Calu3 (cell line): ENCODE results near the gene MIEF2. TPM values are rescaled to one million over a fixed set of nuclear protein-coding genes. Genes with fewer than 3 reads are reported as not detected.

Experiments used
- BruUV-seq: library from RNA; stranded (reverse); fragments of 400-500 nt; replicated peaks from 2 replicates; lab custom pipeline; 2021; lab: Mats Ljungman, UMichigan
- CTCF ChIA-PET: fragments of 300-600 bp; sonication (Branson Sonifier 250); formaldehyde crosslinking; loops from one replicate; lab custom pipeline; 2022; ENCODE audit warnings: antibody characterized with exemption; lab: Charles Lee
- DNase-seq: peaks from one replicate; pipeline ENCODE4 v3.0.0; 2022
- H3K27ac Mint-ChIP-seq: one replicate; pipeline ENCODE4 v1.8.0; 2022; ENCODE audit warnings: mixed read lengths; ENCODE audit not compliant: unreplicated experiment
- H3K27me3 Mint-ChIP-seq: one replicate; pipeline ENCODE4 v1.8.0; 2022; ENCODE audit warnings: mixed read lengths; ENCODE audit not compliant: unreplicated experiment
- H3K36me3 Mint-ChIP-seq: one replicate; pipeline ENCODE4 v1.8.0; 2022; ENCODE audit warnings: mild to moderate bottlenecking, moderate library complexity, mixed read lengths; ENCODE audit not compliant: insufficient read depth, unreplicated experiment
- H3K4me1 Mint-ChIP-seq: one replicate; pipeline ENCODE4 v1.8.0; 2022; ENCODE audit warnings: mild to moderate bottlenecking, low read depth, mixed read lengths; ENCODE audit not compliant: unreplicated experiment
- H3K4me3 Mint-ChIP-seq: one replicate; pipeline ENCODE4 v1.8.0; 2022; ENCODE audit warnings: mild to moderate bottlenecking, low read depth, moderate library complexity, mixed read lengths; ENCODE audit not compliant: unreplicated experiment
- H3K9me3 Mint-ChIP-seq: one replicate; pipeline ENCODE4 v1.8.0; 2022; ENCODE audit warnings: low read depth, mixed read lengths; ENCODE audit not compliant: unreplicated experiment
- CTCF ChIP-seq: fragments of 200-600 bp; IDR thresholded peaks from one replicate; pipeline ENCODE4 v1.8.0; 2022; ENCODE audit warnings: antibody characterized with exemption; ENCODE audit not compliant: unreplicated experiment
- intact Hi-C: fragments of 100-400 bp; cut with micrococcal nuclease; formaldehyde crosslinking; loops from one replicate; pipeline ENCODE4 v1.10.0; 2022; ENCODE audit not compliant: unreplicated experiment
- total RNA-seq: library from RNA; stranded (reverse); gene quantifications from 2 replicates; pipeline ENCODE4 v1.2.3, GENCODE V29; 2022

MIEF2 gene
- total RNA-seq, 1 experiment from 2014 or later = 13.3 TPM

- intact Hi-C loops = no loop called here
- H3K36me3 Mint-ChIP-seq = peaks cover 5% of the 10 kb centered on the region
- no peak overlapping the region for H3K4me3 Mint-ChIP-seq
- no peak for DNase-seq
- CTCF ChIA-PET = no interaction called here
- H3K27ac Mint-ChIP-seq = no peak overlapping the region
- no TSS peak for BruUV-seq
- no peaks in the 10 kb centered on the region for H3K27me3 Mint-ChIP-seq
- H3K9me3 Mint-ChIP-seq = no peaks in the 10 kb centered on the region
- no peak for TF ChIP-seq CTCF
- H3K4me1 Mint-ChIP-seq = peaks cover 8% of the 10 kb centered on the region
Observed at GRCh38 chr17:18237461-18237860, 23.0 kb upstream of the MIEF2 start.

- peaks cover 8% of the 10 kb centered on the region for H3K4me1 Mint-ChIP-seq
- H3K4me3 Mint-ChIP-seq = no peak overlapping the region
- H3K36me3 Mint-ChIP-seq = peaks cover 5% of the 10 kb centered on the region
- no peaks in the 10 kb centered on the region for H3K9me3 Mint-ChIP-seq
- CTCF ChIA-PET = no interaction called here
- no peaks in the 10 kb centered on the region for H3K27me3 Mint-ChIP-seq
- H3K27ac Mint-ChIP-seq = no peak overlapping the region
- intact Hi-C loops = no loop called here
- no TSS peak for BruUV-seq
- no peak for DNase-seq
- TF ChIP-seq CTCF = no peak
Observed at GRCh38 chr17:18238299-18238698, 22.2 kb upstream of the MIEF2 start.

- intact Hi-C loops = no loop called here
- DNase-seq = no peak
- CTCF ChIA-PET = interaction anchor here (0.5 kb wide), 1 partner anchor 75 kb away, joined by 3 read pairs; no protein-coding TSS in a partner anchor
- Mint-ChIP-seq H3K36me3 (peaks cover 22% of the 10 kb centered on the region), H3K4me3 (no peak overlapping the region), H3K27ac (no peak overlapping the region), H3K9me3 (no peaks in the 10 kb centered on the region), H3K27me3 (no peaks in the 10 kb centered on the region), H3K4me1 (peaks cover 8% of the 10 kb centered on the region)
- BruUV-seq = no TSS peak
- no peak for TF ChIP-seq CTCF
Observed at GRCh38 chr17:18240449-18240848, 20.0 kb upstream of the MIEF2 start.

GRCh38 chr17:18241229-18241871, 19.1 kb upstream of the MIEF2 start:
- H3K4me1 Mint-ChIP-seq = peaks cover 1% of the 10 kb centered on the region
- intact Hi-C loops = no loop called here
- no peak for TF ChIP-seq CTCF
- H3K27me3 Mint-ChIP-seq = no peaks in the 10 kb centered on the region
- CTCF ChIA-PET = interaction anchor here (1.1 kb wide), 1 partner anchor 19 kb away, joined by 3 read pairs; the partner anchor contains the start of gene MIEF2
- no peak overlapping the region for H3K27ac Mint-ChIP-seq
- no peak for DNase-seq
- H3K4me3 Mint-ChIP-seq = no peak overlapping the region
- no TSS peak for BruUV-seq
- peaks cover 23% of the 10 kb centered on the region for H3K36me3 Mint-ChIP-seq
- H3K9me3 Mint-ChIP-seq = no peaks in the 10 kb centered on the region
